Stimulated activated CD8-positive, alpha-beta memory T cell treated with anti-CD3 and anti-CD28 coated beads, Interleukin-7, amount 100 ng/mL, for 24 hours (primary cell): ENCODE measurements around the gene CDH1.

Experiments used
- DNase-seq: peaks from one replicate; pipeline ENCODE4 v3.0.0-alpha.2; 2020; ENCODE audit warnings: low read depth

CDH1 gene

DNA sequence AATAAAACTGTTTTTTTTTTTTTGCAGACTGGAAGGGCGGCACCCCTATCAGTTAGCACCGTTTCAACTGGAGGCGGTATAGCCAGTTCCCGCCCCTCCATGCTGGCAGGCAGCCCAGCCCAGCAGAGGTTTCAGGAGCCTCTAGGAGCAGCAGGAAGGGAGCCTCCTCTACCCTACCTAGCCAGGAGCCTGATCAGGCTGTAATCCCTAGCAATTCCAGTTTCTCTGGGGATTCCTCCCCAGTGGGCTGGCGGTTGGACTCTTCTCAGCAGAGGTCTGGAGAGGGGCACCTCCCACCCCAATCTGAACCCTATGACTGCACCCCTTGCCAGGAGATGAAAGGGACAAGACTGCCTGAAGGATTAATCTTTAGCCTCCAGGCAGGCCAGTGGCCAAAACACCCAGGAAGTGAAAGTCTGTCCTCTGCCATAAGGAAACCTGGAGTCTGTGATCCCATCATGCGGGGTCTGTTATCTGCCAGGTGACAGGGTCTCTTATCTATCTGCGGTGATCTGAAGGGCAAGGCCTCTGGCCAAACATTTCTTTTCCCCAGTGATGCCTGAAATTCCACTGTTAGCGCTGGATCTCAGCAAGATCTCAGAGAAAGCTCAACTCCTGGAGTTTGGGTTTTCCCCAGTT is 4.9 kb upstream of the CDH1 start:
- DNase-seq: no peak

DNA sequence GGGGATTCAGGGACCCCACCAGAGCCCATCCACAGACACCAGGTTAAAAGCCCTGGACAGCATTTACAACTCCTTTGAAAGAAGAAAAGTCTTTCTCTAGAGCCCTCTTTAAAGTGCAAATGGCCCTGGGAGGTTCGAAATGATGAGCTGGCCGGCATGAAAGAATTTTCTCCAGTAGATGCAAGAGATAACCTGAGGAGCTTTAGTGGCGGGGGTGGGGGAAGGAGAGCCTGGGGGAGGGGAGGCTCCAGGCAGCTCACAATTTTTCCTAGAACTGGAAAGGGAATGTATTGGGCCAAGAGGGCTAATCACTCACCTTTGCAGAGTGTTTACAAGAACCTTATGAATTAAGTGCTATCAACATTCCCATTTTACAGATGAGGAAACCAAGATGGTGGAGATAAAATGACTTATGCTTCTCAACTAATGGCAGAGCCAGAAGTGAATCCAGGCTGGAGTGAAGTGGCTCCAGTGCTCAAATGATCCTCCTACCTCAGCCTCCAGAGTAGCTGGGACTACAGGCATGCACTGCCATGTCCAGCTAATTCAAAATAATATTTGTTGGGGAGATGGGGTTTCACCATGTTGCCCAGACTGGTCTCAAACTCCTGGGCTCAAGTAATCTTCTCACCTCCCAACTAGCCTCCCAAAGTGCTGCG is 4.2 kb upstream of the CDH1 start:
- no peak for DNase-seq

DNA sequence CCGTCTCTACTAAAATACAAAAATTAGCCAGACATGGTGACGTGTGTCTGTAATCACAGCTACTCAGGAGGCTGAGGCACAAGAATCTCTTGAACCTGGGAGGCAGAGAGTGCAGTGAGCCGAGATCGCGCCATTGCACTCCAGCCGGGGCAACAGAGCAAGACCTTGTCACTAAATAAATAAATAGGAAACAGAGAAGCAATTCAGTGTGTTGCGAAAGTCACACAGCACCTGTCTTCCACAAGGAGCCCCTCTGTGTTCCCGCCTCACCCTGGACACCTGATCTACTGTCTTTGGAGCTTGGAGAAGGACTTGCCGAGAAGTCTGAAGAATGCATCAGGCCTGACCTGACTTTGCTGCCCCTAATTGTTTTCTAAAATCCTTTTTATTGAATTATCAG is 3.5 kb upstream of the CDH1 start:
- no peak for DNase-seq

DNA sequence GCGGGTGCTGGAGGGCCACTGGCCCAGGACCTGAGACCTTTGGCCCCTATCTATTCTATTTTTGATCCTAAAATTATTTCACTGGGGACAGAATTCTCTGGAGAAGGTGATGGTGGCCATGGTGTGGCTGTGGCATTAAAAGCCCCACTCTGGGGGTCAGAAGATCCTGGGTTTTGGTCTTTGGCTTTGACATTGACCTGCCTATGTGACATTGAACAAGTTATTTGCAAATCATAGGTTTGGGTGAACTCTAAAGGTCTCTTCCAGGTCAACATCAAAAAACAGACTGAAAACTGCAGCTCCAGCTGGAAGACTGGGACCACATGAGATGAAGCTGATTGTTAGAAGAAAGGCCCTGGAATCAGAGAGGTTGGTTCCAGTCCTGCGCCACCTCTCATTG is 2.3 kb upstream of the CDH1 start:
- no peak for DNase-seq

DNA sequence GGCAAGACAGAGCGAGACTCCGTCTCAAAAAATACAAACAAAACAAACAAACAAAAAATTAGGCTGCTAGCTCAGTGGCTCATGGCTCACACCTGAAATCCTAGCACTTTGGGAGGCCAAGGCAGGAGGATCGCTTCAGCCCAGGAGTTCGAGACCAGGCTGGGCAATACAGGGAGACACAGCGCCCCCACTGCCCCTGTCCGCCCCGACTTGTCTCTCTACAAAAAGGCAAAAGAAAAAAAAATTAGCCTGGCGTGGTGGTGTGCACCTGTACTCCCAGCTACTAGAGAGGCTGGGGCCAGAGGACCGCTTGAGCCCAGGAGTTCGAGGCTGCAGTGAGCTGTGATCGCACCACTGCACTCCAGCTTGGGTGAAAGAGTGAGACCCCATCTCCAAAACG is 531 bp upstream of the CDH1 start:
- DNase-seq: no peak

DNA sequence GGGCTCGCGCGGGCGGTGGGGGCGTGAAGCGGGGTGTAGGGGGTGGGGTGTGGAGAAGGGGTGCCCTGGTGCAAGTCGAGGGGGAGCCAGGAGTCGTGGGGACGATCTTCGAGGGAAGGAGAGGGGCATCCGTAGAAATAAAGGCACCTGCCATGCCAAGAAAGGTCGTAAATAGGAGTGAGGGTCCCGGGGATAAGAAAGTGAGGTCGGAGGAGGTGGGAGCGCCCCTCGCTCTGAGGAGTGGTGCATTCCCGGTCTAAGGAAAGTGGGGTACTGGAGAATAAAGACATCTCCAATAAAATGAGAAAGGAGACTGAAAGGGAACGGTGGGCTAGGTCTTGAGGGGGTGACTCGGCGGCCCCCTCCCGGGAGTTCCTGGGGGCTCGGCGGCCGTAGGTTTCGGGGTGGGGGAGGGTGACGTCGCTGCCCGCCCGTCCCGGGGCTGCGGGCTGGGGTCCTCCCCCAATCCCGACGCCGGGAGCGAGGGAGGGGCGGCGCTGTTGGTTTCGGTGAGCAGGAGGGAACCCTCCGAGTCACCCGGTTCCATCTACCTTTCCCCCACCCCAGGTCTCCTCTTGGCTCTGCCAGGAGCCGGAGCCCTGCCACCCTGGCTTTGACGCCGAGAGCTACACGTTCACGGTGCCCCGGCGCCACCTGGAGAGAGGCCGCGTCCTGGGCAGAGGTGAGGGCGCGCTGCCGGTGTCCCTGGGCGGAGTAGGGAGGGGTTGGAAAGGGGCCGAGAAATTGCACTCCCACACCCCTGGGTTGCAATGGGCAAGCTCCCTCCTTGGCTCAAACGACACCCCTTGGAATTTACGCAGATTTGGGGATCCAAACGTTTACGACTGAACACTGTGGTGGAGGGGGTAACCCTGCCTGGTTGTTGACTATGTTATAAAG is 888 bp downstream of the CDH1 start:
- DNase-seq: no peak

DNA sequence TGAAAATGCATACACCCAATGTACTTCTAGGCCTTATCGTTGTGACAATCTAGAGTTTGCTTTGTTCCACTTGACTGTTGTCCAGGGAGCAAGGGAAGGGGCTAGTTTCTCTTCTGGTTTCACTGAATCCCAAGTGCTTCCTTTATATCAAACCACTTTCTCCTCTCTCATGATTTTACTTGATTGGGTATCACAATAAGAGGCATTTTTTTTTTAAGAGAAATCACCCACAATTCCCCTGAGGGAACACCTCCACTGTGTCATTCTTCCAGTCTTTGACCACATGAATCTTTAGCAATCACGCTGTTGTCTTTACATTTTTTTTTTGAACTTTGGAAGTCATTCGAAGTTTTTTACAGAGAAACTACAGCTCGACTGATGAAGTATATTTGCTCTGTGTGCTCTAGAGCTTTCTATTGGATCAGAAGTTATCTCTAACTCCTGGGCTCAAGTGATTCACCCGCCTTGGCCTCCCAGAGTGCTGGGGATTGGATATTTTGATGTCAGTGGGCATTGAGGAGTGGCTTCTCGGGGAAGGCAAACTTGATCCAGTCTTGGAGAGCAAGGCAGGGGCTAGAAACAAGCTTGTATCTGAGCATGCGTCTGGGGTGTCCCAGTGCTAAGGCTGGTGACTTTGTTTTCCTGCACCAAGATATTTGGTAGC is 3.0 kb downstream of the CDH1 start:
- DNase-seq: no peak

DNA sequence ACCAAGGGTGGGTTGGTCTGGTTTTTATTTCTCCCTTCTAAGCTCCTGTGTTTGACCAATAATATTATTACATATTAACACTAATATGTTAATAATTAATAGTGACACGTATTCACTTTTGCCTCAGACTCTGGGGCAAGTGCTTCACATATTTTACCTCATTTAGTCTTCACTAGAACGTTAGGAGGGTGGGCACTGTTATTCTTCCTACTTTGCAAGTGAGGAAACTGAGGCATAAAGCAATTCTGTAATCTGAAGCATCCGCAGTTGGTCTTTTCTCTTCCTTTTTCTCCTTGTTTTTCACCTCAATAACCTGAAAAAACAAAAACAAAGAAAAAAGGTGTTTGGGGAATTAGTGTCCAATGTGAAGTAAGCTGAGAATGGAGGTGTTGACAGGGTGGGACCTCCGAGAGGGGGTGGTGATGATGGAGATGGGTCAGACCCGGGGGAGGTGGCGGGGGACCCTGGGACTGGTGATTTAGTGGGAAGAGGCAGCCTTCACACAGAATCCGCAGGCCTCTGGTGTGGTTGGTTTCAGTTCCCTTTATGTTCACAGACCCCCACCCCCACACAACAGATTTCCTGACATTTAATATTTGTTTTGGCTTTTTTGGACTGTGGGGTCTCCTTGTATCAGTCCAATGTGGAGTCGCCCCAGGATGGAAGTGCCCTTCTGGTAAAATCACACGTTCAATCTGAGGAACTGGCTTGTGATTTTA is 3.7 kb downstream of the CDH1 start:
- no peak for DNase-seq

DNA sequence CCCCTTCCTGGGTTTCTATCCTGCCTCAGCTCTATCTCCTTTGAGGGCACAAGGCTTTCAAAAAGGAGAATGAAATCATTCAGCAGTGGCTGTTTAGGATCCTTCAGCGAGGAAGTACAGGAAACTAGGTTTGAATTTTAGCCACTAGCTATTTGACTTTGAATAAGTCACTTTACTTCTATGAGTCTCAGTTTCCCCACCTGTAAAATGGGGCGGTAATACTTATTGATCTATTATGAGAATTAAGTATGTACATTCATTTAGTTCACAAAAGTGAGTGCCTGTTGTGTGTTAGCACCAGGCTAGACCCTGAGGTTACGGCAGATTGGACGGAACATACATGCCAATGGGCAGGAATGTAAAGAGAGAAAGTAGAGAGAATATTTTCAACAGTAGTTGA is 6.6 kb downstream of the CDH1 start:
- DNase-seq: no peak

DNA sequence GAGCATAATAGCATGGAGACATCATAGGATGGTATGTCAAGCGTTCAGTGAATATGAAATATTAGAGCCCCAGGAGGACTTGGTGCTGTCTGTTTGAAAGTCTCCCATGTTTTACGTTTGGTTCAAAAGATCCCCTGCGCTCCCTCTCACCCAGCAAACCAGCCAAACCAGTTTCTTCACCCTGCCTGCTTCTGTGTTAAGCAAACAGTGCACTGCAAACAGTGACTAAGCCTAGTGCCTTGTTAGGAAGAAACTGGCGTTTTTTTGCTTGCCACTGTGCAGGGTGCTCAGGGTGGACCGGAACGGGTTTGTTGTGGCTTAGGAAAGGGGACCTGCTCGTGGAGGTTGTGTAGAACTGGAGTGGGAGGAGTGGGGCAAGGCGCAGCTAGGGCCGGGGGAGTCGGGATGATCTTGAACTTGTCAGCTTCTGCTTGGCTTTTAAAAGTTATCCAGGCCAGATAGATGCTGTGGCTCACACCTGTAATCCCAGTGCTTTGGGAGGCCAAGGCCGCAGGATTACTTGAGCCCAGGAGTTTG is 7.7 kb downstream of the CDH1 start:
- no peak for DNase-seq

DNA sequence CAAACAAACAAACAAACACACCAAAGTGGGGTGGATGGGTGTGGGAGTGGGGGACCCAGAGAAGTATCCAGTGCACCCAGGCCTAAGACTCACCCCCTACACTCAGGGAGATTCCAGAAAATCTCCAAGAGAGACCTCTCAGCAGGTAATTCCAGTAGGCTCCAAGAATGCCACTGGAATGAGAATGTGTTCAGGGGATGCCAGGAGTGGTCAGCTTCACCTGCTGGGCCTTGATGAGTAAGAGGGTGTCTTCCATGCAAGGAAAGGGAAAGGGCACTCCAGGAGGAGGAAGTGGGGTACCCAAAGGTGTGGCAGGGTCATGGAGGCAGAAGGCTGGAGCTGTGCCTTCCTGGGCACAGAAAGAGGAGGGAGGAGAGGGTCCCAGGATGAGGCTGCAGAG is 9.9 kb downstream of the CDH1 start:
- DNase-seq: no peak

DNA sequence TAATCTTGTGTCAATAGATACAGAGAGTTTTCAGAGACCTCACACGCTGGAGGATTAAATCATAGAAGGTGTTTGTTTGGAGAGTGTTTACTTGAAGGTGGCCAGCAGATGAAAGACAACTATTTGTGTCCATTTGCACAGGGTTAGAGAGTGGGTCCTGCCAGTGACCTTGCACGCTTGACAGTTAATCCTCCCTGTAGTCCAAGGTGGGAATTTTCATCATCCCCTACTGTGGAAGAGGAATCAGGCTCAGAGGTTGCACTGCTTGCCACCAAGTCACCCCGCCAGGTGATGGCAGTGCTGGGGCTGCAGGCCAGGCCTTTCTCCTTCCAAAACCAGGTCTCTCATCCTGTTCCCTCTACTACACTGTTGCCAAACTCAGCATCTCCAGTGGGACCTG is 12.3 kb downstream of the CDH1 start:
- DNase-seq: no peak

DNA sequence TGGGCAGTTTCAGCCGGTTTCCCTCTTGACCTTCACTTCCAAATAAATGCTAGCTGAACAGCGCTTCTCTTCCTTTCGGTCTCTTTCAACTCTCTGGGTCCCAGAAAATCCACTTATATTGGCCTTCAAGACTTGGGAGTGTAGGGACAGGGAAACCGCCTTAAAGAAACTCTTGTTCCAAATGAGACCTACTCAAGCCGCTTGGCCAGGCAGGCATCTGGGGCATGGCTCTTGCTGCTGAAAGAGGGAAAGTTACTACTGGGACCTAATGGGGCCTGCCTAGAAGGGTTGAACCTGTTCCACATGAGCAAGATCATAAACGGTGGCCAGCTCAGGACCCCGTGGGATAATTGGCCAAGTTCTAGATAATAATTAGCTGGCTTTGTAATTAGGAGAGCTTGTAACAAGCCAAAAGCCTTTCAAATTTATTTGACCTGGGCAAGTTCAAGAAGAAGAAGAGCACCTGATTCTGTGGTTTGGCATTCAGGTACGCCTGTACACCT is 13.2 kb downstream of the CDH1 start:
- no peak for DNase-seq

DNA sequence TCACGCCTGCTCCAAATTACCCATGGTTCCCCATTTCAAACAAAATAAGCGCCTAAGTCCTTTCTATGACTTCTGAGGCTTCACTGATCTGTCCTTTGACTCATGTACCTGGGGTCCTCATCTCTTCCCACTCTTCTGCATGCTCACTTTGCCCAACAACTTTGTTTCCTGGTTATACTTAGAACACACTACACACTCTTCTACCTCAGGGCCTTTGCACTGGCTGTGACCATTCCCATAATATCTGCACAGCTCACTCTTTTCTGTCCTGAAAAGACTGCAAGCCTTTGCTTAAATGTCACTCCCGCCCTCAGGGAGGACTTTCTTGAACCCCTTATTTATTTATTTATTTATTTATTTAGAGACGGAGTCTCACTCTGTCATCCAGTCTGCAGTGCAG is 14.1 kb downstream of the CDH1 start:
- DNase-seq: no peak

DNA sequence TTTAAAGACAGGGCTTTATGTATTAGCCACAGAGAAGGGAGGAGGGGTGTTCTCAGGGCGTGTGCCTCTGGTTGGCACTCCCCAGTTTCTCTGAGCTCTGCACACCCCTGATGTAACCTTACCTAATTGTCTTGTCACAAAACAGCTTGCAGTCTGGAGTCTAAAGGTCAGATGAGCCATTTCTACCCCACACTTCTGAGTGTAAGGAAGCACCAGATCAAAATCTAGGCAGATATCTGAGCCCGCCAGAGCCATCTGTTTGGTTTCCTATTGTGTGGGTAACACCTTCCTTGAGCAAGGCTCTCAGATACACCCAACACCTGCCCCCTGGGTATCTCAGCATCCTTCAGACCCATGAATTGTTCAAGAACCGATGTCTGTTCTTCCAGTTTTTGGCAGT is 15.5 kb downstream of the CDH1 start:
- no peak for DNase-seq

DNA sequence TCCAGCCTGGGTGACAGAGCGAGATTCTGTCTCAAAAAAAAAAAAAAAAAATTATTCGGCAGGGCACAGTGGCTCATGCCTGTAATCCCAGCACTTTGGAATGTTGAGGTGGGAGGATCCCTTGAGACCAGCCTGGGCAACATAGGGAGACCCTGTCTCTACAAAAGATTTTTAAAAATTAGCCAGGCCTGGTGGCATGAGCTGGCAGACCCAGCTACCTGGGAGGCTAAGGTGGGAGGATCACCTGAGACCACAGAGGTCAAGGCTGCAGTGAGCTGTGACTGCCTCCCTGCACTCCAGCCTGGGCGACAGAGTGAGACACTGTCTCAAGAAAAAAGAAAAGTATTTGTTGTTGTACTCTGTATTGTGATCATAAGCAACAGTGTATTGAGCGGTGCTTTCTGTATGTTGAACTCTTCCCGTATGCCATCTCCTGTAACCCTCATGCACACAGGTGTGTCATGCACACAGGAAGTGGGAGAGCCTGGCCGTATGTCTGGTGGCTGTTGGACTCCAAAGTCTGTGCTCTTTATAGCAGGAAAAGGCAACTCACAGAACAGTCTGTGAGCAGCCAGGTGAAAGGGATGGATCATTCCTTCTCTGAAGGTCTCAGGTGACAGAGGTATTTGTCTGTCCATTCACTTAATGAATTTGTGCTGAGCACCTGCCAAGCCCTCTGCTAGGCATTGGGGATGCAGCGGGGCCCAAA is 17.1 kb downstream of the CDH1 start:
- no peak for DNase-seq

DNA sequence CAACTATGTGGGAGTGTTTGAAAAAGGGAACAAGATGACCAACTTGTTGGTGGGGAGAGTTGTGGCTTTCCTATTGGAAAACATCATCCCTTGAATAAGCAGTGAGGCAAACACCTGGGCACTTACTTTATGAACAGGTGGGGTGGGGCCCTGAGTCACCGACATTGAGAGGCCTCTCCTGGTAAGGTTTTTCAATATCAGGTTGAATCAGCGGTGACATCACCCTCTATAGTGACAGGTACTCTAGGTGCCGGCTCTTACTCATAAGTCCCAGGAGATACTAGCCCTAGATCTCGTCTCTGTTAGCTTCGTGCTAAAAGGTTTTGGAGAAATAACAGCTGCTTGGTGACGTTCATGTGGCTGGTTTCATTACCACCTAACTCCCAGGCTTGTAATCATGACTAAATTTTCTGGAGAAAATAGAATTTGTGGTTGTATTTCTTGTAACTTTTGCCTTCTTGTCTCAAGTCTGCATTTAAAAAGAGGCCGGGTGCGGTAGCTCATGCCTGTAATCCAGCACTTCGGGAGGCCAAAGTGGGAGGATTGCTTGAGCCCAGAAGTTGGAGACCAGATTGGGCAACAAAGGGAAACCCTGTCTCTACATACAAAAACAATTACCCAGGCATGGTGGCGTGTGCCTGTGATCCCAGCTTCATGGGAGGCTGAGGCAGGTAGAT is 19.3 kb downstream of the CDH1 start:
- DNase-seq: no peak

DNA sequence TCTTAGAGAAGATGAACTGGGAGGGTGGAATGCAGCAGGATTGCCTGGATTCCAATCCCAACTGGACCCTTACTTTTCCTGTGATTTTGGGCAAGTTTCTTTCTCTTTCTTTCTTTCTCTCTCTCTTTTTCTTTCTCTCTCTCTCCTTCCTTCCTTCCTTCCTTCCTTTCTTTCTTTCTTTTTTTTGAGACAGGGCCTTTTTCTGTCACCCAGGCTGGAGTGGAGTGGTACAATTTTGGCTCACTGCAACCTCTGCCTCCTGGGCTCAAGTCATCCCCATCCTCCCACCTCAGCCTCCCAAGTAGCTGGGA is 20.5 kb downstream of the CDH1 start:
- DNase-seq: no peak

DNA sequence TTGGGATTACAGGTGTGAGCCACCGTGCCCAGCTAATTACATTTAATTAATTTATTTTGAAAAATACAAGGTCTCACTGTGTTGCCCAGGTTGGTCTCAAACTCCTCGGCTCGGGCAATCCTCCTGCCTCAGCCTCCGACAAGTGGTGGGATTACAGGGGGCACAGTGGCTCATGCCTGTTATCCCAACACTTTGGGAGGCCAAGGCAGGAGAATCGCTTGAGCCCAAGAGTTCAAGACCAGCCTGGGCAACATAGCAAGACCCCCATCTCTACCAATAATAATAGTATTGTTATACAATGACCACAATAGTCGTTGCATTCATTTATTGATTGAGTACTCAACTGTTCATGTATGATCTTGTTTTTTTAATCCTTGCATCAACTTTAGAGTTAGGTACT is 22.0 kb downstream of the CDH1 start:
- no peak for DNase-seq

DNA sequence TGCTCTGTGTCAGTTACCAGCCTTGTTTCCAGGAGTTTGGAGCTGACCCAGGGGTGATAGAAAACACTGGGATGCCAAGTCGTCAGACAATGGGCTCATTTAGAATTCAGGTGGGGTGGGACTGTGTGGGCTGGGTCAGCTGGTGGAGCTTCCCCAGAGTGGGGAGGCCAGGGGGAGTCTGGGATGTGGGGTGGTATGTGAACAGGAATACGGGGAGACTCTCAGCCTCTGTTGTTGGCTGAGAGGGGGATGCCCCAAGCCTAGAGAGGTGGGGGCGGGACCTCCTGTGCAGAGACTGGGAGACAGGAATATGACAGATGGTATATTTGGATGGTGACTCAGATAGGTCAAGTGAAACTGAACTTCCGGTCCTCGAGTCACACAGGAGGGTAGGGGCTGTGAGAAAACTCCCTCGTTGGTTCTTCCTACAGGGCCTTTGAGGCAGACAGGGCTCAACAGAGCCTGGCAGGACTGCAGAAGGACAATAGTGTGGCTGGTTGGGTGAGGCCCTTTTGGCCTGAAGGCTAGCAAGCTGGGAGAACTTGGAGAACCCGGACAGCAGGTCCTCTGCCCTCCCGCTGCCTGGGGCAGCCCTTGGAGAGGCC is 23.7 kb downstream of the CDH1 start:
- DNase-seq: no peak
